ENCODE data around the gene GC. TPM values are rescaled to one million over a fixed set of nuclear protein-coding genes. Genes with fewer than 3 reads are reported as not detected.

GC gene
- polyA plus RNA-seq, 1 experiment = not detected

- CTCF ChIA-PET = interaction anchor here (0.7 to 1.1 kb wide), 2 partner anchors 9 to 18 kb away, joined by 3 to 4 read pairs; no protein-coding TSS in a partner anchor
- Histone ChIP-seq H3K27me3 (ENCODE audit: control insufficient read depth, insufficient read depth, low read length) (no peaks in the 10 kb centered on the region), H3K36me3 (ENCODE audit: control insufficient read depth, insufficient read depth, low read length) (no peaks in the 10 kb centered on the region), H3K4me3 (ENCODE audit: low read depth, low read length) (no peak overlapping the region)
- TF ChIP-seq, protein P1, sequence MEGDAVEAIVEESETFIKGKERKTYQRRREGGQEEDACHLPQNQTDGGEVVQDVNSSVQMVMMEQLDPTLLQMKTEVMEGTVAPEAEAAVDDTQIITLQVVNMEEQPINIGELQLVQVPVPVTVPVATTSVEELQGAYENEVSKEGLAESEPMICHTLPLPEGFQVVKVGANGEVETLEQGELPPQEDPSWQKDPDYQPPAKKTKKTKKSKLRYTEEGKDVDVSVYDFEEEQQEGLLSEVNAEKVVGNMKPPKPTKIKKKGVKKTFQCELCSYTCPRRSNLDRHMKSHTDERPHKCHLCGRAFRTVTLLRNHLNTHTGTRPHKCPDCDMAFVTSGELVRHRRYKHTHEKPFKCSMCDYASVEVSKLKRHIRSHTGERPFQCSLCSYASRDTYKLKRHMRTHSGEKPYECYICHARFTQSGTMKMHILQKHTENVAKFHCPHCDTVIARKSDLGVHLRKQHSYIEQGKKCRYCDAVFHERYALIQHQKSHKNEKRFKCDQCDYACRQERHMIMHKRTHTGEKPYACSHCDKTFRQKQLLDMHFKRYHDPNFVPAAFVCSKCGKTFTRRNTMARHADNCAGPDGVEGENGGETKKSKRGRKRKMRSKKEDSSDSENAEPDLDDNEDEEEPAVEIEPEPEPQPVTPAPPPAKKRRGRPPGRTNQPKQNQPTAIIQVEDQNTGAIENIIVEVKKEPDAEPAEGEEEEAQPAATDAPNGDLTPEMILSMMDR (IDR thresholded peaks at IDR 0.05; ENCODE audit: insufficient read depth, low read depth, low read length) = no peak
- DNase-seq (ENCODE audit: low read depth) = no peak
- POLR2A ChIA-PET = no interaction called here
Measured at GRCh38 chr4:71692963-71693362, 90.9 kb downstream of the GC start.

DNA sequence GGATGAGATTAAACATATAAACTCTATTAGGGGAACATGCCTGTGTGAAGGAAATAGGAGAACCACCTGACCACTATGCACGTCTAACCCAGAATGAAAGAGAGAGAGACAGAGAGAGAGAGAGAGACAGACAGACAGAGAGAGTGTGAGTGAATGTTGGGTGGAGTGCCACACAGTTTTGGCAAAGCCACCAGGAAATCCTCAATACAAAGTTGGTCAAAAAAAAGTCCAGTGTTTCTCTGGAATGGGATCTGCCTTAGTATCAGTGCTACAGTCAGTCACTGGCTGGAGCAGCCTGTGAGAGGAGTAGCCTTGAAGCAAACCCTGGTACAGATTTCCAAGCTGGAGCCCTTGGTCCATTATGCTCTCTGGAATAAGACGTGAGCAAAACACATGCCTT, 91.7 kb downstream of the GC start:
- CTCF ChIA-PET = no interaction called here
- no peak for DNase-seq (ENCODE audit: low read depth)
- H3K4me3 ChIP-seq (ENCODE audit: low read depth, low read length) = no peak overlapping the region
- TF ChIP-seq, protein P1 (IDR thresholded peaks at IDR 0.05; ENCODE audit: insufficient read depth, low read depth, low read length) = no peak
- no peaks in the 10 kb centered on the region for H3K27me3 ChIP-seq (ENCODE audit: control insufficient read depth, insufficient read depth, low read length)
- H3K36me3 ChIP-seq (ENCODE audit: control insufficient read depth, insufficient read depth, low read length) = no peaks in the 10 kb centered on the region
- POLR2A ChIA-PET = no interaction called here

Small RNAs within 50 kb of the gene (small RNA-seq; reads per million reads assigned to genes)
- not detected for gene RNA5SP163 (ENCODE audit: insufficient read length, low read depth, low replicate concordance)

Other genes starting within 250 kb of the GC start
- not detected in 2 replicates for gene NPFFR2, start 247.9 kb upstream of the GC start, polyA plus RNA-seq (2011; rRNA removed)